ENCODE results near the gene PRDX5.
"Not testable (repeated sequence)": the region's sequence is repeated elsewhere in the genome, so short reads cannot be mapped to it uniquely, and the experiment has no call there.

PRDX5 gene

DNA sequence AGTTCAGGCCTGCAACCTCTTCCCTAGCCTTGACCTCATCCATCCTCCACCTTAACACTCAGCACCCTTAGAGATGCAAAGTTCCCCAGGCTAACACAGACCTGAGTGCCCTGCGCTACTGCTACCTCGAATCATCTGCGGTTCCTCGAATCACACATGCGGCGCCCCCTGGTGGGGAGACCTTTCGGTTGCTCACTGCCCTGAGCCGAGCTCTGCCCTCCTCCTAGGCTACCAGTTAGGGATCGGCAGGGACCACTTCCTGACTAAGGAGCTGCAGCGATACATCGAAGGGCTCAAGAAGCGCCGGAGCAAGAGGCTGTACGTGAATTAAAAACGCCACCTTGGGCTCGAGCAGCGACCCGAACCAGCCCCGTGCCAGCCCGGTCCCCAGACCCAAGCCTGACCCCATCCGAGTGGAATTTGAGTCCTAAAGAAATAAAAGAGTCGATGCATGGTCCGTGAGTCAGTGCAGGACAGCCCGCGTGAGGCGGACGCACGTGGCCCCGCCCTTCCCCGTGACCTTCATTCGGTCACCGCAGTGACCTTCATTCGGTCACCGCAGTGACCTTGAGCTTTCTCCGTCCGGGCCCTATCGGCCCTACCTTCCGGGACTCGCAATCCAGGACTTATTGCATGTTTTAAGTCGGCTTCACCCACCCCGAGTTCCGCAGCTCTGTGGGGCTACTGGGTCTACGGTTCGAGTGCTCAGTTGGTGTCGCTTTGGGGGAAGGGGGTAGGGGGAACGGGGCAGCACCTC, 13.4 kb upstream of the PRDX5 start:
- no peak for FAIRE-seq
- TF ChIP-seq, protein P1, sequence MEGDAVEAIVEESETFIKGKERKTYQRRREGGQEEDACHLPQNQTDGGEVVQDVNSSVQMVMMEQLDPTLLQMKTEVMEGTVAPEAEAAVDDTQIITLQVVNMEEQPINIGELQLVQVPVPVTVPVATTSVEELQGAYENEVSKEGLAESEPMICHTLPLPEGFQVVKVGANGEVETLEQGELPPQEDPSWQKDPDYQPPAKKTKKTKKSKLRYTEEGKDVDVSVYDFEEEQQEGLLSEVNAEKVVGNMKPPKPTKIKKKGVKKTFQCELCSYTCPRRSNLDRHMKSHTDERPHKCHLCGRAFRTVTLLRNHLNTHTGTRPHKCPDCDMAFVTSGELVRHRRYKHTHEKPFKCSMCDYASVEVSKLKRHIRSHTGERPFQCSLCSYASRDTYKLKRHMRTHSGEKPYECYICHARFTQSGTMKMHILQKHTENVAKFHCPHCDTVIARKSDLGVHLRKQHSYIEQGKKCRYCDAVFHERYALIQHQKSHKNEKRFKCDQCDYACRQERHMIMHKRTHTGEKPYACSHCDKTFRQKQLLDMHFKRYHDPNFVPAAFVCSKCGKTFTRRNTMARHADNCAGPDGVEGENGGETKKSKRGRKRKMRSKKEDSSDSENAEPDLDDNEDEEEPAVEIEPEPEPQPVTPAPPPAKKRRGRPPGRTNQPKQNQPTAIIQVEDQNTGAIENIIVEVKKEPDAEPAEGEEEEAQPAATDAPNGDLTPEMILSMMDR (IDR thresholded peaks at IDR 0.05; ENCODE audit: insufficient read depth, missing control alignments): peak; percentile 88
- DNase-seq (ENCODE audit: insufficient read length, low spot score): peak; percentile 87

DNA sequence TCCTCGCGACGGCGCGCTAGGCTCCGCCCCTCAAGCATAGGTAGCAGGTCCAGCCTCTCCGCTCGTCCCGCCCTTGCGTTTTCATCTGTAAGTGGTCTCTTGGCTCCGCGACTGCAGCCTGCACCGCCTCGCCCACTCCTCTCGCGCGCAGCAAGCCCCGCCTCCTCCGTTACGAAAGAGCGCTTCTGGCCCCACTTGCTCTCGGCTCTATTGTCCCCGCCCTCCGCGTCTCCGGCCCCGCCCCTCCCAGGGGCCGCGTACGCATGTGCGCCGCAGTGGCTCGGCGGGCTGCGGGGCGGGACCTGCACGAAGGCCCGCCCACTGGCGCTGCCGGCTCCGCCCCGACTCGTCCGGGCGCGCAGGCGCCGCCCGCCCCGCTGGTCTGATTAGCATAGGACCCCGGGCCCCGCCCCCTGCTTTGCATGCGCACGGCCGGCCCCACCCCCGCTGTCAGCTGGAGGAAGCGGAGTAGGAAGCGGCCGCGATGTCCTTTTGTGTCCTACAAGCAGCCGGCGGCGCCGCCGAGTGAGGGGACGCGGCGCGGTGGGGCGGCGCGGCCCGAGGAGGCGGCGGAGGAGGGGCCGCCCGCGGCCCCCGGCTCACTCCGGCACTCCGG, 12.7 kb upstream of the PRDX5 start, which contains the start of gene ESRRA:
Gene ESRRA, plus strand, starts transcription at position 450 of the 616 bp plus-strand sequence. CDS start 1,656 bp downstream, outside the sequence.
- DNase-seq (ENCODE audit: insufficient read length, low spot score) (peak; percentile 90), FAIRE-seq (no peak)
- TF ChIP-seq, protein P1 (IDR thresholded peaks at IDR 0.05; ENCODE audit: insufficient read depth, missing control alignments): no peak

DNA sequence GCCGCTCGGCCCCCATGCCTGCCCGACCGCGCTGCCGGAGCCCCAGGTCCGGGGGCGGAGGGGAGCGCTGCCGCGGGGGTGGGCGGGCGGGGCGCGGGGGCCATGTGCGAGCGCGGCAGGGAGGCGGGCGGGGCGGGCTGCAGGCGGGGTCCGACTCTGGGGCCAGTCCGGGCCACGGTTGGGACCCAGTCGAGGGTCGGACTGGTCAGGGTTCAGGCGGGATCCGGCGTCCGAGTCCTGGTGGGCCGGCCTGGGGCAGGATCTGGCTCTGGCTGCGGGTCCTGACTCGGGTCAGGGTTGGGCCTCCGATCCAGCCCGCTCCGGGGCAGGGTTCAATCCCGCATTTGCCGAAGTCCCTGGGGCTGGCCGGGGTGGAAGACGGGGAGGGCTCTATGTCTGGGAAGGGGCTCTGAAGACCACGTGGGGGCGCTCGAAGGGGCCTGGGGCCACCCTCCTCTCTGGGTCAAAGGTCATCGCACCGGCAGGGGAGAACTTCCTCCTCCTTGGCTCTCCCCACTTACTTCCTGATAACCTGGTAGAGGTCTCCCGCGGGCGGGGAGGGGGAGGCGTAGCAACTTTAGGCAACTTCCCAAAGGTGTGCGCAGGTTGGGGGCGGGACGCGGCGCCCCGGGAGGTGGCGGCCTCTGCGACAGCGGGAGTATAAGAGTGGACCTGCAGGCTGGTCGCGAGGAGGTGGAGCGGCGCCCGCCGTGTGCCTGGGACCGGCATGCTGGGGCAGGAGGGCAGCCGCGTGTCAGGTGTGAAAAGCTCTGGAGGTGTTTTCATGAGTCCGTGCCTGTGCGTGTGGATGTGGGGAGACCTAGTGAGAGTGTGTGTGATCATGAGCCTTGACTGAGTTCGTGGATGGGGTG, 12.0 kb upstream of the PRDX5 start:
- TF ChIP-seq, protein P1 (IDR thresholded peaks at IDR 0.05; ENCODE audit: insufficient read depth, missing control alignments): peak; percentile 34
- no peak for FAIRE-seq
- no peak for DNase-seq (ENCODE audit: insufficient read length, low spot score)

DNA sequence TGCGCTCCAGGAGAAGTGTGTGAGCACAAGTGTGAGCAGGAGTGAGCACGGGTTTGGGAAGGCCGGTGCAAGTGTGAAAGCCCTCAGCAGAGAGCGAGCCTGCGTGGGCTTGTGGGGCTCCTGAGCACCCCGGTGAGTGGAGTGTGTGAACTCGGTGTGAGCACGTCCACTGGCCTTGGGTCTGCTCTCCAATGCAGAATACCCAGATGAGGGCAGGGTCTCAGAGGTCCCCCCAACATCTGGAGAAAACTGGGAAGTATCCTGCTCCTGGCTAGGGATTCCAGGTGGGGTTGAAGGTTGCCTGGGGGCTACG, 11.4 kb upstream of the PRDX5 start:
- FAIRE-seq: no peak
- no peak for DNase-seq (ENCODE audit: insufficient read length, low spot score)
- TF ChIP-seq, protein P1 (IDR thresholded peaks at IDR 0.05; ENCODE audit: insufficient read depth, missing control alignments): no peak

DNA sequence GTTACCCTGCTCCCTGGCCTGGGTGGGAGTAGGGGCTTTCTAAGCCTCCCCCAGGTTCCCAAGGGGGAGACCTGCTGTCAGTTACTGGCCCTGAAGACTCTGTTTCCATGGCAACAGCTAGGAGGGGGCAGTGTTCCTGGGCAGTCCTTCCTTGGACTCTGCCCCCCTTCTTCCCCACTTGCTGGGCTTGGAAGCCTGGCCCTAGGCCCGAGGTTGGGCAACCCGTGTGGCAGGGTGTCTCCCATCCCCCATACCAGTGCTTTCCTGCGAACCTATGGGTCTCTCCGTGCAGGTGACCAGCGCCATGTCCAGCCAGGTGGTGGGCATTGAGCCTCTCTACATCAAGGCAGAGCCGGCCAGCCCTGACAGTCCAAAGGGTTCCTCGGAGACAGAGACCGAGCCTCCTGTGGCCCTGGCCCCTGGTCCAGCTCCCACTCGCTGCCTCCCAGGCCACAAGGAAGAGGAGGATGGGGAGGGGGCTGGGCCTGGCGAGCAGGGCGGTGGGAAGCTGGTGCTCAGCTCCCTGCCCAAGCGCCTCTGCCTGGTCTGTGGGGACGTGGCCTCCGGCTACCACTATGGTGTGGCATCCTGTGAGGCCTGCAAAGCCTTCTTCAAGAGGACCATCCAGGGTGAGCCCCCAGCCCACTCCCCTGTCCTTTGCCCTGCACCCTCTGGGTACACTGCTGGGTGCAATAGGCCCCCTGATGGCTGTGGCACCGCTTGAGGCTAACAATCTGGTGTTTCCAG, 10.9 kb upstream of the PRDX5 start:
- FAIRE-seq: no peak
- no peak for DNase-seq (ENCODE audit: insufficient read length, low spot score)
- TF ChIP-seq, protein P1 (IDR thresholded peaks at IDR 0.05; ENCODE audit: insufficient read depth, missing control alignments): no peak

DNA sequence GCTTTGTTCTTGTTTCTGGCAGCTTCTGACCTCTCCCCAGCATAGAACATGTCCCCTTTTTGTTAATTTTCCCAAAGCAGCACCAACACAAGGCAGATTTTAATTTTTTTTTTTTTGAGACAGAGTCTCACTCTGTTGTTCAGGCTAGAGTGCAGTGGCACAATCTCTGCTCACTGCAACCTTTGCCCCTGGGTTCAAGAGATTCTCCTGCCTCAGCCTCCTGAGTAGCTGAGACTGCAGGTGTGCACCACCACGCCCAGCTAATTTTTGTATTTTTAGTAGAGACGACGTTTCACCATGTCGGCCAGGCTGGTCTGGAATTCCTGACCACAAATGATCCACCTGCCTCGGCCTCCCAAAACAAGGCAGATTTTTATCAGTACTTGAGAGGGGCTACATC, 10.1 kb upstream of the PRDX5 start:
- not testable (repeated sequence) for FAIRE-seq; DNase-seq (ENCODE audit: insufficient read length, low spot score)

DNA sequence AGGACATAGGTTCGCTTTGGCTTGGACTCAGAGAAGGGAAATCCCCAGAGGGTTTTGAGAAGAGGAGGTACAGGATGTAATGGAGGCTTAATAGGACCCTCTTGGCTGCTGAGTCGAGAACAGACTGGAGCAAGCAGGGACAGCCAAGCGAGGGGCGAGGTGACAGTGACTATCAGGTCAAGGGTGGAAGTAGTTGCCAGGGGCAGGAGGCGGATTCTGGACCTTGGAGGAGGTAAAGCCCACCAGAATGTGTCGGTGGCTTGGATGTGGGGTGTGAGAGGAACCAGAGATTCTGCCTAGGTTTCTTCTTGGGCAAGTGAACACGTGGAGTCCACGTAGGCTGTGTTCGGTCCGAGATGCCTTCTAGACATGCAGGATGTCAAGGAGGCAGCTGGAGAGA, 5.0 kb upstream of the PRDX5 start:
- TF ChIP-seq, protein P1 (IDR thresholded peaks at IDR 0.05; ENCODE audit: insufficient read depth, missing control alignments): no peak
- FAIRE-seq: no peak
- DNase-seq (ENCODE audit: insufficient read length, low spot score): no peak

Data from D721Med (cell line).